SK-N-SH (cell line): Measurements from ENCODE around the gene NEK5. TPM values are rescaled to one million over a fixed set of nuclear protein-coding genes. Genes with fewer than 3 reads are reported as not detected.

ENCODE experiments used
- CTCF ChIA-PET: fragments of 300-600, 350-600 bp; formaldehyde crosslinking; extraction: SDS; loops from one replicate; lab custom pipeline; 2021; lab: Yijun Ruan, JAX
- POLR2A ChIA-PET: fragments of 350-600 bp; sonication (Branson Sonifier 250); formaldehyde crosslinking; extraction: SDS; loops from one replicate; lab custom pipeline; 2020; ENCODE audit warnings: antibody characterized with exemption, inconsistent platforms; lab: Yijun Ruan, JAX
- DNase-seq: peaks from one replicate; pipeline ENCODE4 v3.0.0; 2012
- H2AFZ ChIP-seq: fragments of 200-600 bp; sonication (generic); 2 replicates; pipeline ENCODE4 v1.8.1; 2016; ENCODE audit warnings: antibody characterized with exemption, mild to moderate bottlenecking, low read depth
- H3F3A ChIP-seq: fragments of 200-600 bp; sonication (generic); replicated peaks from 2 replicates; pipeline ENCODE3; 2016; ENCODE audit warnings: antibody characterized with exemption, mild to moderate bottlenecking; ENCODE audit not compliant: insufficient read depth
- H3K27ac ChIP-seq, 2 experiments: fragments of 200-500 bp in 1 of 2; fragments of 200-600 bp in 1 of 2; sonication (Bioruptor generic) in 1 of 2; sonication (generic), shearing (Covaris generic) in 1 of 2; 2 replicates each; pipeline versions ENCODE4 v1.5.1 to v1.6.1; 2014 to 2016; ENCODE audit warnings: low read depth in 2 of 2, inconsistent platforms in 1 of 2, low read length in 1 of 2, mild to moderate bottlenecking in 1 of 2, mixed read lengths in 1 of 2
- H3K27me3 ChIP-seq: fragments of 200-600 bp; sonication (generic), shearing (Covaris generic); 2 replicates; pipeline ENCODE4 v1.6.1; 2016; ENCODE audit warnings: mixed run types; ENCODE audit not compliant: insufficient read depth
- H3K36me3 ChIP-seq, 2 experiments: fragments of 200-500 bp in 1 of 2; fragments of 200-600 bp in 1 of 2; sonication (Bioruptor generic) in 1 of 2; sonication (generic) in 1 of 2; replicated peaks in 1 of 2; 2 replicates each; pipeline versions ENCODE3 to v1.5.1; 2014 to 2016; ENCODE audit warnings: low read length in 1 of 2, mild to moderate bottlenecking in 1 of 2; ENCODE audit not compliant: insufficient read depth in 2 of 2, control insufficient read depth in 1 of 2
- H3K4me1 ChIP-seq, 2 experiments: fragments of 200-500 bp in 1 of 2; fragments of 200-600 bp in 1 of 2; sonication (Bioruptor generic) in 1 of 2; sonication (generic), shearing (Covaris generic) in 1 of 2; 2 replicates each; pipeline versions ENCODE4 v1.5.1 to v1.6.1; 2014 to 2016; ENCODE audit warnings: low read depth in 1 of 2, low read length in 1 of 2, mixed run types in 1 of 2; ENCODE audit not compliant: insufficient read depth in 2 of 2, control insufficient read depth in 1 of 2
- H3K4me2 ChIP-seq: fragments of 200-600 bp; sonication (generic), shearing (Covaris generic); 2 replicates; pipeline ENCODE4 v1.6.1; 2017; ENCODE audit warnings: mixed run types
- H3K4me3 ChIP-seq, 2 experiments: fragments of 200-500 bp in 1 of 2; fragments of 200-600 bp in 1 of 2; sonication (Bioruptor generic) in 1 of 2; sonication (generic), shearing (Covaris generic) in 1 of 2; 2 replicates each; pipeline versions ENCODE4 v1.5.1 to v1.8.1; 2014 to 2016; ENCODE audit warnings: low read depth in 2 of 2, inconsistent platforms in 1 of 2, low read length in 1 of 2, mild to moderate bottlenecking in 1 of 2, mixed read lengths in 1 of 2, moderate library complexity in 1 of 2
- H3K79me2 ChIP-seq: fragments of 200-600 bp; sonication (generic); 2 replicates; pipeline ENCODE4 v1.8.1; 2017; ENCODE audit warnings: mild to moderate bottlenecking; ENCODE audit not compliant: insufficient read depth
- H3K9ac ChIP-seq: fragments of 200-600 bp; sonication (generic); 2 replicates; pipeline ENCODE4 v1.6.1; 2017; ENCODE audit warnings: mixed run types
- H3K9me2 ChIP-seq: fragments of 200-600 bp; sonication (generic); 2 replicates; pipeline ENCODE4 v1.6.1; 2017; ENCODE audit warnings: mixed run types
- H3K9me3 ChIP-seq: fragments of 200-600 bp; sonication (generic); 2 replicates; pipeline ENCODE4 v1.6.1; 2017; ENCODE audit warnings: mixed run types, mild to moderate bottlenecking, moderate library complexity
- H4K20me1 ChIP-seq: fragments of 200-600 bp; sonication (generic); 2 replicates; pipeline ENCODE4 v1.6.1; 2017; ENCODE audit warnings: mild to moderate bottlenecking, mixed run types; ENCODE audit not compliant: insufficient read depth
- CHD2 ChIP-seq: fragments of 150-350 bp; IDR thresholded peaks from 2 replicates; pipeline ENCODE4 v1.6.1; 2018; ENCODE audit warnings: low read length; ENCODE audit not compliant: partially characterized antibody
- EZH2phosphoT487 ChIP-seq: fragments of 200-600 bp; sonication (generic); IDR thresholded peaks from 2 replicates; pipeline ENCODE4 v1.6.1; 2017; ENCODE audit warnings: low read depth, mixed run types, mild to moderate bottlenecking, antibody characterized with exemption, moderate library complexity, borderline replicate concordance
- FOSL2 ChIP-seq: IDR thresholded peaks from 2 replicates; pipeline ENCODE4 v1.4.0; 2012; ENCODE audit warnings: low read depth, mild to moderate bottlenecking, moderate library complexity, borderline replicate concordance
- RAD21 ChIP-seq: IDR thresholded peaks from 2 replicates; pipeline ENCODE4 v1.6.1; 2012; ENCODE audit warnings: mild to moderate bottlenecking, low read length
- RCOR1 ChIP-seq: fragments of 150-350 bp; IDR thresholded peaks from 2 replicates; pipeline ENCODE4 v1.6.1; 2017; ENCODE audit warnings: antibody characterized with exemption, low read length
- RFX5 ChIP-seq: IDR thresholded peaks from 2 replicates; pipeline ENCODE4 v1.6.1; 2012; ENCODE audit warnings: mild to moderate bottlenecking, improper control_type of control experiment, low read length
- RXRA ChIP-seq: IDR thresholded peaks from 2 replicates; pipeline ENCODE4 v1.4.0; 2012; ENCODE audit warnings: low read depth, mild to moderate bottlenecking, borderline replicate concordance
- SMC3 ChIP-seq: IDR thresholded peaks from 2 replicates; pipeline ENCODE4 v1.6.1; 2012; ENCODE audit warnings: low read depth, low read length, improper control_type of control experiment
- TCF12 ChIP-seq: IDR thresholded peaks from 2 replicates; pipeline ENCODE4 v1.4.0; 2012
- TEAD4 ChIP-seq: IDR thresholded peaks from 2 replicates; pipeline ENCODE4 v1.4.0; 2012; ENCODE audit warnings: mild to moderate bottlenecking, borderline replicate concordance; ENCODE audit not compliant: insufficient read depth
- WGBS: methylation state at CpG from one replicate; pipeline ENCODE4 v1.1.6; 2017; ENCODE audit warnings: low lambda C conversion rate; 5-methylcytosine and 5-hydroxymethylcytosine counted together
- polyA plus RNA-seq, 3 experiments: library from polyadenylated mRNA; depleted of rRNA; stranded (reverse); fragments of >200 nt; gene quantifications; 2 replicates each; pipeline ENCODE4 v1.2.3, GENCODE V29; 2012
- TF ChIP-seq, protein P1 (sequence below): IDR thresholded peaks from 2 replicates; pipeline ENCODE4 v1.4.0; 2012; ENCODE audit warnings: low read depth, borderline replicate concordance
- TF ChIP-seq, protein P2 (sequence below): fragments of 150-350 bp; IDR thresholded peaks from 2 replicates; pipeline ENCODE4 v1.6.1; 2016; ENCODE audit warnings: mild to moderate bottlenecking, low read depth, low read length
- TF ChIP-seq, protein P3 (sequence below): IDR thresholded peaks from 2 replicates; pipeline ENCODE4; 2012
- TF ChIP-seq, protein P4 (sequence below): IDR thresholded peaks from 2 replicates; pipeline ENCODE4 v1.6.1; 2012; ENCODE audit warnings: mild to moderate bottlenecking, low read depth, low read length, moderate library complexity

NEK5 gene
- polyA plus RNA-seq, 1 of the 3 experiments (the other 2 are of a cell fraction), result 0.07 TPM

DNA sequence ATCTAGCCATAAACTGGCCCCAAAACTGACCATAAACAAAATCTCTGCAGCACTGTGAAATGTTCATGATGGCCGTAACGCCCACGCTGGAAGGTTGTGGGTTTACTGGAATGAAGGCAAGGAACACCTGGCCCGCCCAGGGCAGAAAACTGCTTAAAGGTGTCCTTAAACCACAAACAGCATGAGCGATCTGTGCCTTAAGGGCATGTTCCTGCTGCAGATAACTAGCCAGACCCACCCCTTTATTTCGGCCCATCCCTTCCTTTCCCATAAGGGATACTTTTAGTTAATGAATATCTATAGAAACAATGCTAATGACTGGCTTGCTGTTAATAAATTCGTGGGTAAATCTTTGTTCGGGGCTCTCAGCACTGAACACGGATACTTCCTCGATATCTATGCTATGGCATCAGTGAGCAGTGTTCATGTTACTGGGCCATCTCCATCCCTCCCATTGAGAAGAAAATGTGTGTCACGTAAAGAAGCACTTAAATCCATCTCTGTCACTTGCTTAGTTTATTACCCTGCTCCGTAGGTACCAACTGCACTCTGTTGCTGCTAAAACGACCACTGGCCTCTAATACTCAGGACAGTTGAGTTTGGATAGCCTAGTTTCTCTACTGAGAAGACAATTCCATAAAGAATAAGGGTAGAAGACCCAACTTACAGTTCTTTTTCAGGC is 122.9 kb downstream of the NEK5 start:
- Histone ChIP-seq H3K9me2 (no peaks in the 10 kb centered on the region), H3K27me3 (no peaks in the 10 kb centered on the region), H3K4me1 (peaks cover 3 to 6% of the 10 kb centered on the region in 2 experiments; a peak in 3 of 4 replicates), H3K4me3 (no peak overlapping the region), H3F3A (no peaks in the 10 kb centered on the region), H2AFZ (no peak overlapping the region), H3K79me2 (peaks cover 3% of the 10 kb centered on the region; the same call in 1 of the 2 replicates), H3K4me2 (no peak overlapping the region), H4K20me1 (no peaks in the 10 kb centered on the region), H3K9ac (no peak overlapping the region), H3K36me3 (no peaks in the 10 kb centered on the region), H3K27ac (no peak overlapping the region), H3K9me3 (no peaks in the 10 kb centered on the region)
- TF ChIP-seq TEAD4 (no peak), FOSL2 (no peak), EZH2phosphoT487 (no peak), RFX5 (no peak)
- TF ChIP-seq, protein P1, sequence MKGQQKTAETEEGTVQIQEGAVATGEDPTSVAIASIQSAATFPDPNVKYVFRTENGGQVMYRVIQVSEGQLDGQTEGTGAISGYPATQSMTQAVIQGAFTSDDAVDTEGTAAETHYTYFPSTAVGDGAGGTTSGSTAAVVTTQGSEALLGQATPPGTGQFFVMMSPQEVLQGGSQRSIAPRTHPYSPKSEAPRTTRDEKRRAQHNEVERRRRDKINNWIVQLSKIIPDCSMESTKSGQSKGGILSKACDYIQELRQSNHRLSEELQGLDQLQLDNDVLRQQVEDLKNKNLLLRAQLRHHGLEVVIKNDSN, result no peak
- TF ChIP-seq, protein P2, sequence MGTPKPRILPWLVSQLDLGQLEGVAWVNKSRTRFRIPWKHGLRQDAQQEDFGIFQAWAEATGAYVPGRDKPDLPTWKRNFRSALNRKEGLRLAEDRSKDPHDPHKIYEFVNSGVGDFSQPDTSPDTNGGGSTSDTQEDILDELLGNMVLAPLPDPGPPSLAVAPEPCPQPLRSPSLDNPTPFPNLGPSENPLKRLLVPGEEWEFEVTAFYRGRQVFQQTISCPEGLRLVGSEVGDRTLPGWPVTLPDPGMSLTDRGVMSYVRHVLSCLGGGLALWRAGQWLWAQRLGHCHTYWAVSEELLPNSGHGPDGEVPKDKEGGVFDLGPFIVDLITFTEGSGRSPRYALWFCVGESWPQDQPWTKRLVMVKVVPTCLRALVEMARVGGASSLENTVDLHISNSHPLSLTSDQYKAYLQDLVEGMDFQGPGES, result no peak
- POLR2A ChIA-PET, result no interaction called here
- DNase-seq, result no peak
- CTCF ChIA-PET, result interaction anchor here (3.9 kb wide), 1 partner anchor 122 kb away, joined by 19 read pairs; the partner anchor contains the start of gene NEK5
- 82% methylated on average over 13 of the region's 13 CpGs for WGBS

DNA sequence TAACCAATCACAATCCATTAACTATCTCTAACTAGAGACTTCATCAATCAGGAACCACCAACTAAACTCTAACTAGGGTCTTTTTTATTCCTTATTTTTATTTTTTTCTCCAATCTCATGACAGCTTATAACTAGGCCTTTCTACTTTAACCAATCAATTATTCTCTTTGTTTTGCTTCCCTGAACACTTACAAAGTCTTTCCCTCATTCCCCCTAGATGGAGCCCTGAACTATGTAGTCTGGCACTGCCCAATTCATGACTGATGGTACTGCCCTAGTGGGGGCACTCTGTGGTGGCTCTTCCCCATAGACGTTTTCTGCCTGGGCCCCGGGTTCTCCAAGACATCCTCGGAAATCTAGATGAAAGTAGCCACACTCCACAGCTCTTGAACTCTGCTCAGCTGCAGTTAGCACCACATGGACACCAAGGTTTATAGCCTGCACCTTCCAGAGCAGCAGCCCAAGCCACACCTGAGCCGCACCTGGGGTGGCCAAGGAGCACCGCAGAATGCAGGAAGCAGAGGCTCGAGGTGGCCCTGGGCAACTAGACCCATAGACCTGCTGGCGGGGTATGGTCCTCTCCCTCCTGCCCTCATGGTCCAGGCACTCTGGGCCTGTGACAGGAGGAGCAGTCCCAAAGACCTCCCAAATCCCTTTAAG is 124.2 kb downstream of the NEK5 start:
- ChIA-PET POLR2A (interaction anchor here (0.6 kb wide), 1 partner anchor 23 kb away, joined by 3 read pairs; no protein-coding TSS in a partner anchor), CTCF (interaction anchor here (1.2 to 1.4 kb wide), 2 partner anchors 9 to 123 kb away, joined by 3 read pairs; no protein-coding TSS in a partner anchor)
- no peak for DNase-seq
- no peaks in the 10 kb centered on the region for H3K36me3 ChIP-seq
- H3K4me1 ChIP-seq, result no peaks in the 10 kb centered on the region
- no peaks in the 10 kb centered on the region for H3K9me3 ChIP-seq
- H3F3A ChIP-seq, result no peaks in the 10 kb centered on the region
- H3K9me2 ChIP-seq, result no peaks in the 10 kb centered on the region
- TF ChIP-seq TCF12 (no peak), RAD21 (no peak), CHD2 (no peak), SMC3 (no peak), RXRA (no peak), RCOR1 (no peak)
- TF ChIP-seq, protein P3, sequence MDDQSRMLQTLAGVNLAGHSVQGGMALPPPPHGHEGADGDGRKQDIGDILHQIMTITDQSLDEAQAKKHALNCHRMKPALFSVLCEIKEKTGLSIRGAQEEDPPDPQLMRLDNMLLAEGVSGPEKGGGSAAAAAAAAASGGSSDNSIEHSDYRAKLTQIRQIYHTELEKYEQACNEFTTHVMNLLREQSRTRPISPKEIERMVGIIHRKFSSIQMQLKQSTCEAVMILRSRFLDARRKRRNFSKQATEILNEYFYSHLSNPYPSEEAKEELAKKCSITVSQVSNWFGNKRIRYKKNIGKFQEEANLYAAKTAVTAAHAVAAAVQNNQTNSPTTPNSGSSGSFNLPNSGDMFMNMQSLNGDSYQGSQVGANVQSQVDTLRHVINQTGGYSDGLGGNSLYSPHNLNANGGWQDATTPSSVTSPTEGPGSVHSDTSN, result no peak
- TF ChIP-seq, protein P4, sequence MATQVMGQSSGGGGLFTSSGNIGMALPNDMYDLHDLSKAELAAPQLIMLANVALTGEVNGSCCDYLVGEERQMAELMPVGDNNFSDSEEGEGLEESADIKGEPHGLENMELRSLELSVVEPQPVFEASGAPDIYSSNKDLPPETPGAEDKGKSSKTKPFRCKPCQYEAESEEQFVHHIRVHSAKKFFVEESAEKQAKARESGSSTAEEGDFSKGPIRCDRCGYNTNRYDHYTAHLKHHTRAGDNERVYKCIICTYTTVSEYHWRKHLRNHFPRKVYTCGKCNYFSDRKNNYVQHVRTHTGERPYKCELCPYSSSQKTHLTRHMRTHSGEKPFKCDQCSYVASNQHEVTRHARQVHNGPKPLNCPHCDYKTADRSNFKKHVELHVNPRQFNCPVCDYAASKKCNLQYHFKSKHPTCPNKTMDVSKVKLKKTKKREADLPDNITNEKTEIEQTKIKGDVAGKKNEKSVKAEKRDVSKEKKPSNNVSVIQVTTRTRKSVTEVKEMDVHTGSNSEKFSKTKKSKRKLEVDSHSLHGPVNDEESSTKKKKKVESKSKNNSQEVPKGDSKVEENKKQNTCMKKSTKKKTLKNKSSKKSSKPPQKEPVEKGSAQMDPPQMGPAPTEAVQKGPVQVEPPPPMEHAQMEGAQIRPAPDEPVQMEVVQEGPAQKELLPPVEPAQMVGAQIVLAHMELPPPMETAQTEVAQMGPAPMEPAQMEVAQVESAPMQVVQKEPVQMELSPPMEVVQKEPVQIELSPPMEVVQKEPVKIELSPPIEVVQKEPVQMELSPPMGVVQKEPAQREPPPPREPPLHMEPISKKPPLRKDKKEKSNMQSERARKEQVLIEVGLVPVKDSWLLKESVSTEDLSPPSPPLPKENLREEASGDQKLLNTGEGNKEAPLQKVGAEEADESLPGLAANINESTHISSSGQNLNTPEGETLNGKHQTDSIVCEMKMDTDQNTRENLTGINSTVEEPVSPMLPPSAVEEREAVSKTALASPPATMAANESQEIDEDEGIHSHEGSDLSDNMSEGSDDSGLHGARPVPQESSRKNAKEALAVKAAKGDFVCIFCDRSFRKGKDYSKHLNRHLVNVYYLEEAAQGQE, result no peak
- TF ChIP-seq, protein P2, result no peak
- no peaks in the 10 kb centered on the region for H3K27me3 ChIP-seq
- WGBS, result 78% methylated on average over 4 of the region's 7 CpGs
- no peak overlapping the region for H3K27ac ChIP-seq
- H3K9ac ChIP-seq, result no peak overlapping the region
- no peak overlapping the region for H3K4me2 ChIP-seq
- H4K20me1 ChIP-seq, result no peaks in the 10 kb centered on the region
- H2AFZ ChIP-seq, result no peak overlapping the region
- no peak overlapping the region for H3K4me3 ChIP-seq
- no peaks in the 10 kb centered on the region for H3K79me2 ChIP-seq
